RWPE1 (cell line): ENCODE data around the gene PLXNC1.

Experiments
- CTCF ChIA-PET: fragments of 350-600 bp; sonication (Branson Sonifier 250); formaldehyde crosslinking; extraction: SDS; loops from one replicate; lab custom pipeline; 2021; lab: Yijun Ruan, JAX
- POLR2A ChIA-PET: fragments of 400-600 bp; formaldehyde crosslinking; extraction: SDS; loops from one replicate; lab custom pipeline; 2020; ENCODE audit warnings: antibody characterized with exemption; ENCODE audit not compliant: low non-redundant PET; lab: Yijun Ruan, JAX
- DNase-seq: peaks from one replicate; pipeline ENCODE4 v3.0.0; 2012; ENCODE audit warnings: low spot score
- H3K27ac ChIP-seq: fragments of 450-650 bp; 2 replicates; pipeline ENCODE4 v1.5.1; 2017
- CTCF ChIP-seq: fragments of 450-650 bp; conservative IDR thresholded peaks from 2 replicates; pipeline ENCODE4 v1.5.1; 2017; ENCODE audit warnings: low read depth, mild to moderate bottlenecking

PLXNC1 gene

GRCh38 chr12:94227066-94227465 lies 78.7 kb downstream of the PLXNC1 start:
- H3K27ac ChIP-seq = no peak overlapping the region
- DNase-seq = no peak
- TF ChIP-seq CTCF = no peak
- ChIA-PET POLR2A (no interaction called here), CTCF (no interaction called here)

GRCh38 chr12:94228488-94228907 lies 80.1 kb downstream of the PLXNC1 start:
- ChIA-PET CTCF (no interaction called here), POLR2A (no interaction called here)
- DNase-seq = no peak
- no peak overlapping the region for H3K27ac ChIP-seq
- TF ChIP-seq CTCF = no peak

GRCh38 chr12:94229902-94230301 lies 81.5 kb downstream of the PLXNC1 start:
- DNase-seq = no peak
- no peak overlapping the region for H3K27ac ChIP-seq
- no peak for TF ChIP-seq CTCF
- CTCF ChIA-PET = interaction anchor here (0.5 kb wide), 1 partner anchor 69 kb away, joined by 4 read pairs; no protein-coding TSS in a partner anchor
- POLR2A ChIA-PET = no interaction called here

- H3K27ac ChIP-seq = no peak overlapping the region
- DNase-seq = no peak
- ChIA-PET CTCF (interaction anchor here (0.5 kb wide), 1 partner anchor 69 kb away, joined by 4 read pairs; no protein-coding TSS in a partner anchor), POLR2A (no interaction called here)
- TF ChIP-seq CTCF = no peak
These were observed 82.1 kb downstream of the PLXNC1 start for GRCh38 chr12:94230357-94230905.

GRCh38 chr12:94231709-94232108 lies 83.3 kb downstream of the PLXNC1 start:
- CTCF ChIA-PET = no interaction called here
- POLR2A ChIA-PET = no interaction called here
- no peak overlapping the region for H3K27ac ChIP-seq
- no peak for TF ChIP-seq CTCF
- no peak for DNase-seq

GRCh38 chr12:94235848-94236247 lies 87.5 kb downstream of the PLXNC1 start:
- CTCF ChIA-PET = no interaction called here
- POLR2A ChIA-PET = no interaction called here
- no peak for TF ChIP-seq CTCF
- DNase-seq = no peak
- H3K27ac ChIP-seq = no peak overlapping the region
